MM.1S (cell line): ENCODE results near the gene SERBP1.
"Not testable (repeated sequence)": the region's sequence is repeated elsewhere in the genome, so short reads cannot be mapped to it uniquely, and the experiment has no call there.

Experiments used
- DNase-seq: peaks from one replicate; pipeline ENCODE4 v3.0.0-alpha.2; 2015
- H2AFZ ChIP-seq: fragments of 300-600 bp; sonication (generic); 2 replicates; pipeline ENCODE4 v1.6.0; 2016; ENCODE audit warnings: antibody characterized with exemption, low read length
- H3F3A ChIP-seq: fragments of 300-600 bp; sonication (generic); 2 replicates; pipeline ENCODE4 v1.6.1; 2016; ENCODE audit warnings: mild to moderate bottlenecking, antibody characterized with exemption, low read length, moderate library complexity, mixed read lengths; ENCODE audit not compliant: insufficient read depth
- H3K27ac ChIP-seq: fragments of 300-600 bp; sonication (generic); 2 replicates; pipeline ENCODE4 v1.5.1; 2016; ENCODE audit warnings: mild to moderate bottlenecking, low read length
- H3K27me3 ChIP-seq: fragments of 300-600 bp; sonication (generic); replicated peaks from 2 replicates; pipeline ENCODE4 v1.6.0; 2016; ENCODE audit warnings: low read length; ENCODE audit not compliant: insufficient read depth
- H3K36me3 ChIP-seq: fragments of 300-600 bp; sonication (generic); replicated peaks from 2 replicates; pipeline ENCODE4 v1.6.1; 2016; ENCODE audit warnings: mild to moderate bottlenecking, low read length, mixed read lengths; ENCODE audit not compliant: insufficient read depth
- H3K4me1 ChIP-seq: fragments of 300-600 bp; sonication (generic); 2 replicates; pipeline ENCODE4 v1.6.1; 2016; ENCODE audit warnings: low read length, mixed read lengths
- H3K4me2 ChIP-seq: fragments of 300-600 bp; sonication (generic); 2 replicates; pipeline ENCODE4 v1.6.0; 2016; ENCODE audit warnings: low read depth, low read length
- H3K4me3 ChIP-seq: fragments of 300-600 bp; sonication (generic); 2 replicates; pipeline ENCODE4 v1.5.1; 2016; ENCODE audit warnings: low read length, mixed read lengths
- H3K79me2 ChIP-seq: fragments of 300-600 bp; sonication (generic); 2 replicates; pipeline ENCODE4 v1.6.1; 2016; ENCODE audit warnings: mixed run types, low read length, mixed read lengths
- H3K9ac ChIP-seq: fragments of 300-600 bp; sonication (generic); 2 replicates; pipeline ENCODE4 v1.6.1; 2016; ENCODE audit warnings: low read length, mixed read lengths
- H3K9me2 ChIP-seq: fragments of 300-600 bp; sonication (generic); replicated peaks from 2 replicates; pipeline ENCODE4 v1.6.1; 2016; ENCODE audit warnings: mild to moderate bottlenecking, low read length, mixed read lengths; ENCODE audit not compliant: insufficient read depth
- H3K9me3 ChIP-seq: fragments of 300-600 bp; sonication (generic); replicated peaks from 2 replicates; pipeline ENCODE4 v1.6.1; 2016; ENCODE audit warnings: mild to moderate bottlenecking, low read length, mixed read lengths; ENCODE audit not compliant: insufficient read depth
- H4K20me1 ChIP-seq: fragments of 300-600 bp; sonication (generic); 2 replicates; pipeline ENCODE4 v1.6.1; 2016; ENCODE audit warnings: mild to moderate bottlenecking, low read length, moderate library complexity, mixed read lengths; ENCODE audit not compliant: insufficient read depth
- CTCF ChIP-seq: fragments of 300-600 bp; sonication (generic); IDR thresholded peaks from 2 replicates; pipeline ENCODE4 v1.5.1; 2016; ENCODE audit warnings: antibody characterized with exemption, low read length, mixed read lengths
- EZH2 ChIP-seq: fragments of 300-600 bp; sonication (generic); optimal IDR thresholded peaks from 2 replicates; pipeline ENCODE3; 2017; ENCODE audit warnings: low read depth, mild to moderate bottlenecking, antibody characterized with exemption, low read length, mixed read lengths
- EZH2phosphoT487 ChIP-seq: fragments of 300-600 bp; sonication (generic); IDR thresholded peaks from 2 replicates; pipeline ENCODE4 v1.6.1; 2018; ENCODE audit warnings: antibody characterized with exemption, low read length

Gene SERBP1

DNA sequence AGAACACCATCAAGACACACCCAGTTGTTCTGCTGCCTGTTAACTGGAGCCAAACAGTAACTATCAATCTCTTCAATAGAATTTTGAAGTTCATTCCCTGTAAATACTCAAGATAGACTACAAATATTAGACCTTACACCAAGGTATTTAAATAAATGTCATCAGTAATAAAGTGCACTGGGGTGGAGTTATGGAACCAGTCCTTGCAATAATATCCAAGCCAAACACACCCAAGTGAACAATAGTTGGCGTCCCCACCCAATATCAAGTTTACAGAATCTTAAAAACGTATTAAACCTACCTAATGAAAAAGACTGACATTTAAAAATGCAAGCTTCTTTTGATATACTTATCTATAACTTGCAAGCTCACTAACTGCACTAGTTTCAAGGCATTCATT is 2.7 kb downstream of the SERBP1 start:
- H3K4me3 ChIP-seq, result peak overlapping the region; percentile 98
- peaks cover 28% of the 10 kb centered on the region for H3K4me1 ChIP-seq
- no peak for DNase-seq
- H3F3A ChIP-seq, result peaks cover 22% of the 10 kb centered on the region
- peaks cover 86% of the 10 kb centered on the region for H3K79me2 ChIP-seq
- H3K9ac ChIP-seq, result peak overlapping the region; percentile 95; the same call in 1 of the 2 replicates
- H3K4me2 ChIP-seq, result peak overlapping the region; percentile 79
- no peak overlapping the region for H3K27ac ChIP-seq
- peaks cover 61% of the 10 kb centered on the region for H4K20me1 ChIP-seq
- H3K27me3 ChIP-seq, result no peaks in the 10 kb centered on the region
- H3K9me3 ChIP-seq, result no peaks in the 10 kb centered on the region
- H3K9me2 ChIP-seq, result no peaks in the 10 kb centered on the region
- no peak overlapping the region for H2AFZ ChIP-seq
- TF ChIP-seq CTCF (no peak), EZH2 (no peak), EZH2phosphoT487 (no peak)
- H3K36me3 ChIP-seq, result peaks cover 18% of the 10 kb centered on the region

DNA sequence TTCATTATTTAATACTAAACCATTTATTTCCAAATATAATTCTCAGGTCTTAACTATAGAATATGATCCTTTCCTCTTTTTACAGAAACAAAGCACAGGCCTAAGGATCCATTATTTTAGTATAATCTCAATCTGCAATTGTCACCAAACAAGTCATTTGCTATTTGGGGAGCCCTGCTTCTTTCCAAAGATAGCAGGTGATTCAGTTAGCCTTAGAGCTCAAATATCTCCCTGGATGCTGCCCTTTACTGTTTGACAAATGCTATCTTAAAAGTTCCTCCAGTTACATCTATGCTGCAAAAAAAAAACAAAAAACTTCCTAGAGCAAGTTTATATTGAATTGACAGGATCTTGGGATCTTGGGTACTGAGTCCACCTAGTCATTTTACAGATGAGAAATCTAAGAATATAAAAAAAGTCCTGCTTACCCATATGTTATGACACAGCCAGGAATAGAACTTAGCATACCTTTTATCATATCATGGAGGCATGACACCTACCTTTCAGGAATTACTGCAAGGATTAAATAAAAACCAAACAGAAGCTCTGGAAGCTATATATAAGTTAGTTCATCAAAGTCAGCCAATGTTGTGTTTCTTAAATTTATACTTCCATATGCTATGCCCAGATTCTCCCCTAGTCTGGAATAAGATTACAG is 9.2 kb downstream of the SERBP1 start:
- peaks cover 86% of the 10 kb centered on the region for H4K20me1 ChIP-seq
- H3K9ac ChIP-seq, result no peak overlapping the region
- no peak overlapping the region for H3K27ac ChIP-seq
- no peak for DNase-seq
- H3K79me2 ChIP-seq, result peaks cover 99% of the 10 kb centered on the region
- no peak overlapping the region for H3K4me2 ChIP-seq
- no peak overlapping the region for H2AFZ ChIP-seq
- H3K4me3 ChIP-seq, result no peak overlapping the region
- no peaks in the 10 kb centered on the region for H3K9me2 ChIP-seq
- no peaks in the 10 kb centered on the region for H3K27me3 ChIP-seq
- TF ChIP-seq EZH2, result no peak
- no peak for TF ChIP-seq CTCF
- no peak for TF ChIP-seq EZH2phosphoT487
- H3K4me1 ChIP-seq, result peaks cover 4% of the 10 kb centered on the region; the same call in 1 of the 2 replicates
- H3F3A ChIP-seq, result peaks cover 8% of the 10 kb centered on the region; the same call in 1 of the 2 replicates
- H3K9me3 ChIP-seq, result no peaks in the 10 kb centered on the region
- peaks cover 45% of the 10 kb centered on the region for H3K36me3 ChIP-seq

DNA sequence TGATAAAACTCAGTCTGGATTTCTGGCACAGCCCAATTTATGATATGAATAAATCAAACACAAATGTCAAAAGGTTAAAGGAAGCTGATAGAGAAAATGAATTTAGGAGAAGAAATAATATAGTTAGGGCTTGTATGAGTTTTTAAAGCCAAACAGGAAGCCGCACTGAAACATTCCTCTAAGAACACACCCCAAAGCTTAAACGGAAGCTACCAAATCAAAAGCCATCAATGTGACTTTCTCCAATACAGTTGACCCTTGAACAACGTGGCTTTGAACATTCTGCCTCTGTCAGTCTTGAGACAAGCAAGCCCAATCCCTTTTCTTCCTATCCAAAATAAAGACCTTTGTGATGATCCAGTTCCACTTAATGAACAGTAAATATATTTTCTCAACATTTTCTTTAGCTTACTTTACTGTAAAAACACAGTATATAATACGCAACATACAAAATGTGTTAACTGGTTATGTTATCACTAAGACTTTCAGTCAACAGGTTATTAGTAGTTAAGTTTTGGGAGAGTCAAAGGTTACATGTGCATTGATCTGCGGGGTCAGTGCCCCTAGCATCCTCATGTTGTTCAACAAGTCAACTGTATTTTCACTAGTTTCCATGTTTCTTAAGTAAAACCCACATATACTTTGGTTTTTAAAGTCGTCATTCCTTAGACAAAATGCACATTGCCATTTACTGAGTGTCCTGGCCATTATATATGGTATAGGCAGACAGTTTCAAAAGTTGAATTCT is 11.2 kb downstream of the SERBP1 start:
- Histone ChIP-seq H3K27ac (no peak overlapping the region), H3K27me3 (no peaks in the 10 kb centered on the region), H3K36me3 (peaks cover 50% of the 10 kb centered on the region), H3K9me2 (no peaks in the 10 kb centered on the region), H3K79me2 (peaks cover 99% of the 10 kb centered on the region), H3K4me3 (no peak overlapping the region), H3K4me1 (peaks cover 16% of the 10 kb centered on the region), H3K9ac (no peak overlapping the region), H3K9me3 (no peaks in the 10 kb centered on the region), H3F3A (peaks cover 15% of the 10 kb centered on the region), H4K20me1 (peaks cover 86% of the 10 kb centered on the region), H3K4me2 (no peak overlapping the region), H2AFZ (no peak overlapping the region)
- DNase-seq, result no peak
- TF ChIP-seq CTCF (no peak), EZH2phosphoT487 (no peak), EZH2 (no peak)

GRCh38 chr1:67417733-67418132 is 12.5 kb downstream of the SERBP1 start:
- not testable (repeated sequence) for H3K27ac ChIP-seq, H3K9me3 ChIP-seq, H3K4me3 ChIP-seq, H3K27me3 ChIP-seq, DNase-seq, H3K4me2 ChIP-seq, H3K9ac ChIP-seq, H2AFZ ChIP-seq, H3K9me2 ChIP-seq
- H4K20me1 ChIP-seq, result peaks cover 79% of the 10 kb centered on the region
- H3K4me1 ChIP-seq, result peaks cover 21% of the 10 kb centered on the region
- peaks cover 48% of the 10 kb centered on the region for H3K36me3 ChIP-seq
- peaks cover 98% of the 10 kb centered on the region for H3K79me2 ChIP-seq
- H3F3A ChIP-seq, result peaks cover 15% of the 10 kb centered on the region
